Superior temporal gyrus (tissue), 1 donor: ENCODE measurements around the gene RPS26.
"Not testable (repeated sequence)": the region's sequence is repeated elsewhere in the genome, so short reads cannot be mapped to it uniquely, and the experiment has no call there.

ENCODE experiments used
- DNase-seq: peaks from one replicate; pipeline ENCODE4 v3.0.0-alpha.2; 2016; ENCODE audit errors: extremely low spot score

The RPS26 gene

GRCh38 chr12:56041552-56042429 is at the start of gene RPS26:
Gene RPS26, plus strand, starts transcription at chr12:56041918. Its CDS starts 249 bp downstream, at chr12:56042167.
- peak; percentile 98 for DNase-seq

- no peak for DNase-seq
These were observed 48.4 kb upstream of the RPS26 start for GRCh38 chr12:55993230-55993853.

- no peak for DNase-seq
These were observed 46.4 kb upstream of the RPS26 start for GRCh38 chr12:55995366-55995765.

- peak; percentile 89 for DNase-seq
These were observed 45.5 kb upstream of the RPS26 start for GRCh38 chr12:55996201-55996714.

GRCh38 chr12:55996715-55997534 is 44.8 kb upstream of the RPS26 start, which contains the start of gene SUOX:
Gene SUOX, plus strand, starts transcription at chr12:55997276. Its CDS starts 4,946 bp downstream, at chr12:56002222.
- DNase-seq: peak; percentile 98

GRCh38 chr12:55997535-55997859 is 44.2 kb upstream of the RPS26 start:
- DNase-seq: no peak

- not testable (repeated sequence) for DNase-seq
These were observed 42.2 kb upstream of the RPS26 start for GRCh38 chr12:55999522-55999921.

- not testable (repeated sequence) for DNase-seq
These were observed 41.6 kb upstream of the RPS26 start for GRCh38 chr12:55999999-56000540.

- no peak for DNase-seq
These were observed 40.1 kb upstream of the RPS26 start for GRCh38 chr12:56001487-56002100.

GRCh38 chr12:56003376-56003775 is 38.3 kb upstream of the RPS26 start:
- not testable (repeated sequence) for DNase-seq

- DNase-seq: no peak
These were observed 37.5 kb upstream of the RPS26 start for GRCh38 chr12:56004211-56004610.

GRCh38 chr12:56007564-56008559 is 33.9 kb upstream of the RPS26 start:
- peak; percentile 34 for DNase-seq

GRCh38 chr12:56010111-56010570 is 31.6 kb upstream of the RPS26 start:
- no peak for DNase-seq

- no peak for DNase-seq
These were observed 30.1 kb upstream of the RPS26 start for GRCh38 chr12:56011509-56012090.

GRCh38 chr12:56013482-56013881 is 28.2 kb upstream of the RPS26 start:
- peak; percentile 21 for DNase-seq

- no peak for DNase-seq
These were observed 27.5 kb upstream of the RPS26 start for GRCh38 chr12:56014205-56014604.

GRCh38 chr12:56017181-56017580 is 24.5 kb upstream of the RPS26 start:
- DNase-seq: no peak

GRCh38 chr12:56018356-56018755 is 23.4 kb upstream of the RPS26 start:
- no peak for DNase-seq

GRCh38 chr12:56020423-56021184 is 21.1 kb upstream of the RPS26 start, which contains the start of gene IKZF4:
Gene IKZF4, plus strand, starts transcription at chr12:56021043. Its CDS starts 451 bp downstream, at chr12:56021494.
- DNase-seq: no peak
